ENCODE results near the gene LAGE3.

LAGE3 gene

GRCh38 chrX:154458116-154458953 is 20.7 kb downstream of the LAGE3 start, which contains the start of gene PLXNA3:
TSS of gene PLXNA3 (plus strand) at chrX:154458281. CDS start at chrX:154460184, 1,903 bp downstream.
- no peaks in the 10 kb centered on the region for H3K36me3 ChIP-seq
- H3K4me1 ChIP-seq (ENCODE audit: control insufficient read depth in 1 of 2, insufficient read depth in 1 of 2, low read depth in 1 of 2, low read length in 1 of 2) = peaks cover 6 to 7% of the 10 kb centered on the region in 2 experiments
- no peak within 1 kb of the TSS for H3K27ac ChIP-seq
- TF ChIP-seq, protein P1, sequence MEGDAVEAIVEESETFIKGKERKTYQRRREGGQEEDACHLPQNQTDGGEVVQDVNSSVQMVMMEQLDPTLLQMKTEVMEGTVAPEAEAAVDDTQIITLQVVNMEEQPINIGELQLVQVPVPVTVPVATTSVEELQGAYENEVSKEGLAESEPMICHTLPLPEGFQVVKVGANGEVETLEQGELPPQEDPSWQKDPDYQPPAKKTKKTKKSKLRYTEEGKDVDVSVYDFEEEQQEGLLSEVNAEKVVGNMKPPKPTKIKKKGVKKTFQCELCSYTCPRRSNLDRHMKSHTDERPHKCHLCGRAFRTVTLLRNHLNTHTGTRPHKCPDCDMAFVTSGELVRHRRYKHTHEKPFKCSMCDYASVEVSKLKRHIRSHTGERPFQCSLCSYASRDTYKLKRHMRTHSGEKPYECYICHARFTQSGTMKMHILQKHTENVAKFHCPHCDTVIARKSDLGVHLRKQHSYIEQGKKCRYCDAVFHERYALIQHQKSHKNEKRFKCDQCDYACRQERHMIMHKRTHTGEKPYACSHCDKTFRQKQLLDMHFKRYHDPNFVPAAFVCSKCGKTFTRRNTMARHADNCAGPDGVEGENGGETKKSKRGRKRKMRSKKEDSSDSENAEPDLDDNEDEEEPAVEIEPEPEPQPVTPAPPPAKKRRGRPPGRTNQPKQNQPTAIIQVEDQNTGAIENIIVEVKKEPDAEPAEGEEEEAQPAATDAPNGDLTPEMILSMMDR (IDR thresholded peaks at IDR 0.05) = no peak
- H3K27me3 ChIP-seq = peaks cover 27% of the 10 kb centered on the region
- no peaks in the 10 kb centered on the region for H3K9me3 ChIP-seq
- H3K4me3 ChIP-seq (ENCODE audit: low read depth in 1 of 2, low read length in 1 of 2) = peak within 1 kb of the TSS; percentile 35 to 46

DNA sequence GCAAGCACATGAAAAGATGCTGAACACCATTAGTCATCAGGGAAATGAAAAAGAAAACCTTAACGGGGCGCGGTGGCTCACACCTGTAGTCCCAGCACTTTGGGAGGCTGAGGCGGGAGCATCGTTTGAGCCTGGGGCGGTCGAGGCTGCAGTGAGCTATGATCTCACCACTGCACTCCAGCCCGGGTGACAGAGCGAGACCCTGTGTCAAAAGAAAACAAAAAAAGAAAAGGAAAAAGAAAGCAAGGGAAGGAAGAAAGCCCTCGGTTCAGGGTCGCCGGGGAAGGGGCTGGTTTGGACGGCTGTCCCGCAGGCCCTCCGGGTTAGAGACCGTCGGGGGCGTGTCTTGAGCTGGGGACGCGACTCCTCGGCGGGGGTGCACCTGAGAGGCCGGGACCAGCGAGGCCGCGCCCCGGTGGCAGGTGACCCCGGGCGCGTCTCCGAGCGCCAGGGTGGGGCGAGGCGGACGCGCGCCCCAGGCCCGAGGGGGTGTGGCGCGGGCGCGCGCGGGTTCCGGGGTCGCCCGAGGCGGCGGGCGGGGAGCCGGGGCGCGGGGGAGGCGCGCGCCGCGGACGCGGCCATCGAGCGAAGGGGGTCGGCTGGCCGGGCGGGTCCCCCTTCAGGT is 21.5 kb downstream of the LAGE3 start:
- Histone ChIP-seq H3K27me3 (peaks cover 27% of the 10 kb centered on the region), H3K4me3 (ENCODE audit: low read depth in 1 of 2, low read length in 1 of 2) (peak overlapping the region; percentile 35 to 46), H3K4me1 (ENCODE audit: control insufficient read depth in 1 of 2, insufficient read depth in 1 of 2, low read depth in 1 of 2, low read length in 1 of 2) (peaks cover 6 to 7% of the 10 kb centered on the region in 2 experiments), H3K36me3 (no peaks in the 10 kb centered on the region), H3K27ac (no peak overlapping the region), H3K9me3 (no peaks in the 10 kb centered on the region)
- TF ChIP-seq, protein P1 (IDR thresholded peaks at IDR 0.05) = no peak

- H3K27me3 ChIP-seq = peaks cover 11% of the 10 kb centered on the region
- H3K4me1 ChIP-seq (ENCODE audit: control insufficient read depth in 1 of 2, insufficient read depth in 1 of 2, low read depth in 1 of 2, low read length in 1 of 2) = peaks cover 0 to 4% of the 10 kb centered on the region in 2 experiments
- H3K36me3 ChIP-seq = peaks cover 27% of the 10 kb centered on the region
- TF ChIP-seq, protein P1 (IDR thresholded peaks at IDR 0.05) = no peak
- H3K9me3 ChIP-seq = no peaks in the 10 kb centered on the region
- no peak overlapping the region for H3K4me3 ChIP-seq (ENCODE audit: low read depth in 1 of 2, low read length in 1 of 2)
- H3K27ac ChIP-seq = no peak overlapping the region
Observed at GRCh38 chrX:154452823-154453222, 26.3 kb downstream of the LAGE3 start.

DNA sequence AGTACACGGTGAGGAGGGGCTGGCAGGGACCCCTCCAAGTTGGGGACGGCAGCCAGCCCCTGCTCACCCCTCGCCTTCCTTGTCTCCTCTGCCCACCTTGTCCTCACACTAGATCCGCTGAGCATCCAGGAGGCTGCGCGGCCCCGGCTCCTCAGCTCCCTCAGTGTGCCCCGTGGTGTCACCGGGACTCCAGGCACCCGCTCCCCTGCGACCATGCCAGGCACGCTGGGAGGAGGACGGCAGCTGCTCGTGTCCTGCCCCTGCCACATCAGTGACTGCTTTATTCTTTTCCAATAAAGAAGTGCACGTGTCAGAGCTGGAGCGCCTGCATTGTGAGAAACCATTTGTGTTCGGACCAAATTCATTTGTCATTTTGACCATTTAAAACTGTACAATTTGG is 28.8 kb downstream of the LAGE3 start:
- no peaks in the 10 kb centered on the region for H3K27me3 ChIP-seq
- peaks cover 0 to under 1% of the 10 kb centered on the region in 2 experiments for H3K4me1 ChIP-seq (ENCODE audit: control insufficient read depth in 1 of 2, insufficient read depth in 1 of 2, low read depth in 1 of 2, low read length in 1 of 2)
- no peak overlapping the region for H3K4me3 ChIP-seq (ENCODE audit: low read depth in 1 of 2, low read length in 1 of 2)
- H3K9me3 ChIP-seq = no peaks in the 10 kb centered on the region
- H3K36me3 ChIP-seq = peaks cover 27% of the 10 kb centered on the region
- H3K27ac ChIP-seq = no peak overlapping the region
- TF ChIP-seq, protein P1 (IDR thresholded peaks at IDR 0.05) = no peak

DNA sequence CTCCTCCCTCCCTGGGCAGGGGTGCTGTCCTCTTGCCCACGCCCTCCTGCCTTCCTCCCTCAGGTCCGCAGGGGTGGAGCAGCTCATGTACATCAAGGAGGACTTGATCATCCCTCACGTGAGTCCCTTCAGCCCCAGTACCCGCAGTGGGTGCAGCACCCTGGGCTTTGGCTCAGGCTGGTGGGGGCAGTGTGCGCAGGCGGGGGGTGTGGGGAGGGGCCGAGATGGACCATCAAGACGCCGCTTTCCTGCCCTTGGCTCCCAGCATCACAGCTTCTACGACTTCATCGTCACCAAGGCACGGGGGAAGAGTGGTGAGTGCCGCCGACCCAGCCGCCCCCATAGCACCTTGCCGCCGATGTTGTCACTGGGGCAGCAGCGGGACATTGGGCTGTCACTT is 29.5 kb downstream of the LAGE3 start:
- Histone ChIP-seq H3K27me3 (no peaks in the 10 kb centered on the region), H3K36me3 (peaks cover 27% of the 10 kb centered on the region), H3K27ac (no peak overlapping the region), H3K9me3 (no peaks in the 10 kb centered on the region), H3K4me3 (ENCODE audit: low read depth in 1 of 2, low read length in 1 of 2) (no peak overlapping the region), H3K4me1 (ENCODE audit: control insufficient read depth in 1 of 2, insufficient read depth in 1 of 2, low read depth in 1 of 2, low read length in 1 of 2) (peaks cover 5 to 7% of the 10 kb centered on the region in 2 experiments)
- TF ChIP-seq, protein P1 (IDR thresholded peaks at IDR 0.05) = no peak
